Pons (tissue), 1 donor: ENCODE data around the gene PCDHGB3.
"Not testable (repeated sequence)": the region's sequence is repeated elsewhere in the genome, so short reads cannot be mapped to it uniquely, and the experiment has no call there.

Source experiments
- DNase-seq: peaks from one replicate; pipeline ENCODE4 v3.0.0-alpha.2; 2016; ENCODE audit warnings: low spot score

PCDHGB3 gene

DNA sequence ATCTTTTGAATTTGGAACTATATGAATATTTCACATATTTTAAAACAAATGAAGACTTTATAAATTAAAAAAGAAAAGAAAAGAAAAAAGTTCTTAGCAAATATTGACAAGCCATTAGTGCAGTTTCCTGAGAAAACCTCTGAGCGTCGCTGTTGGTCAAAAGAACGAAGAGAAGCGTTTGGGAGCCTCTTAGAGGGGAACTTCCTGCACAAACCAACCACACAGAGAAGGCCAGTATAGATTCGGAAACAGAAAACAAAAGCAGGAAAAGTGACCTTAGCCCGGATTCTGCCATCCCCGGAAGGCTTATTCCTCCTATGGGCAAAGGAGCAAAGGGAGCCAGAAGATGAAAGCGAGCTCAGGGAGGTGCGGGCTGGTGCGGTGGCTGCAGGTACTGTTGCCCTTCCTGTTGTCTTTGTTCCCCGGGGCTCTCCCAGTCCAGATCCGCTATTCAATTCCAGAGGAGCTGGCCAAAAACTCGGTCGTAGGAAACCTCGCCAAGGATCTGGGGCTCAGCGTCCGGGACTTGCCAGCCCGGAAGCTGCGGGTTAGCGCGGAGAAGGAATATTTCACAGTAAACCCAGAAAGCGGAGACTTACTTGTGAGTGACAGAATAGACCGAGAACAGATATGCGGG lies 10.1 kb upstream of the PCDHGB3 start, which contains the start of gene PCDHGB2:
Gene PCDHGB2 (plus strand): TSS at position 205 of the 637 bp plus-strand sequence. CDS start 142 bp downstream, at position 347.
- DNase-seq, result peak; percentile 30

DNA sequence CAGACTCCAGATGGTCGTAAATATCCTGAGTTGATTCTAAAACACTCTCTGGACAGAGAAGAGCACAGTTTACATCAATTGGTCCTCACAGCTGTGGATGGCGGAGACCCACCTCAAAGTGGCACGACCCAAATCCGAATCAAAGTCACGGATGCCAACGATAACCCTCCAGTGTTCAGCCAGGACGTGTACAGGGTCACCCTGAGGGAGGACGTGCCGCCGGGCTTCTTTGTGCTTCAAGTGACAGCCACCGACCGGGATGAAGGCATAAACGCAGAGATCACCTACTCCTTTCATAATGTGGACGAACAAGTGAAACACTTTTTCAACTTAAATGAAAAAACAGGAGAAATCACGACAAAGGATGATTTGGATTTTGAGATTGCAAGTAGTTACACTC lies 9.4 kb upstream of the PCDHGB3 start:
- DNase-seq, result no peak

DNA sequence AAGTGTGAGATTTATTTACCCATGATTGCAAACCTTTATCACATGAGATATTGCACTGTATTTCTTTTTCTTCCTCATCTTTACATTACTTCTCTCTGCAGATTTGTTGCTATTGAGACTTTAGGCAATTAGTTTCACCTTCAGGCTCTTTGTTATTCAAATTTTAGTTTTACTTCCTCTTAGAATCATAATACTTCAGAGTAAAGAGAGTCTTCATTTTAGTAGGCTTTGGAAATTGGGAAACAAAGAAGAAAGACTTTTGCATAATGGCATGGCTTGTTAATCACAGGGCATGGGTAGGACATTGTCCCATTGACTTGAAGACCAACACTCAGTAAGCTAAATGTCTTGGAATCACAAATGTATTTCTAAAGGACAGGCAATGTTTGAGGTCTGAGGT lies 7.3 kb upstream of the PCDHGB3 start:
- DNase-seq, result no peak

DNA sequence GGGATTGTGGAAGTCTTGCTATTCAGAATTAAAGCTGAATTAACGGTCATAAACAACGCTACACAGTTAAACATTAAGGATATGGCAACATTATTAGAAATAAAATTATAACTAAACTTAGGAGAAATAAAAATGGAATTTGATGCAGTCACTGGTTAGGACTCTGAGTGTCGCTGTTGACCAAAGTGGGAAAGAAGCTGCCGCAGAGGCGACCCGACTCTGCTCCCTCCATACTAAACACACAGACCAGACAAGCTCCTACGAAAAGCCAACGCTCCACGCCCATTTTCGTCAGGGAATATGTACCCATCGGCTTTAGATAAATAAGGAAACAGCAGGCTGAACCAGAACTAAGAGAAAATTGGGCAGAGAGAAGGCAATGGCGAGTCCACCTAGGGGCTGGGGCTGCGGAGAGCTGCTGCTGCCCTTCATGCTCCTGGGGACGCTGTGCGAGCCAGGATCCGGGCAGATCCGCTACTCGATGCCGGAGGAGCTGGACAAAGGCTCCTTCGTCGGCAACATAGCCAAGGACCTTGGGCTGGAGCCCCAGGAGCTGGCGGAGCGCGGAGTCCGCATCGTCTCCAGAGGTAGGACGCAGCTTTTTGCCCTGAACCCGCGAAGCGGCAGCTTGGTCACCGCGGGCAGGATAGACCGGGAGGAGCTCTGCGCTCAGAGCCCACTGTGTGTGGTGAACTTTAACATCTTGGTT lies 5.9 kb upstream of the PCDHGB3 start, which contains the start of gene PCDHGA5:
Gene PCDHGA5 (plus strand): TSS at position 211 of the 709 bp plus-strand sequence. CDS start 169 bp downstream, at position 380.
- DNase-seq, result no peak

DNA sequence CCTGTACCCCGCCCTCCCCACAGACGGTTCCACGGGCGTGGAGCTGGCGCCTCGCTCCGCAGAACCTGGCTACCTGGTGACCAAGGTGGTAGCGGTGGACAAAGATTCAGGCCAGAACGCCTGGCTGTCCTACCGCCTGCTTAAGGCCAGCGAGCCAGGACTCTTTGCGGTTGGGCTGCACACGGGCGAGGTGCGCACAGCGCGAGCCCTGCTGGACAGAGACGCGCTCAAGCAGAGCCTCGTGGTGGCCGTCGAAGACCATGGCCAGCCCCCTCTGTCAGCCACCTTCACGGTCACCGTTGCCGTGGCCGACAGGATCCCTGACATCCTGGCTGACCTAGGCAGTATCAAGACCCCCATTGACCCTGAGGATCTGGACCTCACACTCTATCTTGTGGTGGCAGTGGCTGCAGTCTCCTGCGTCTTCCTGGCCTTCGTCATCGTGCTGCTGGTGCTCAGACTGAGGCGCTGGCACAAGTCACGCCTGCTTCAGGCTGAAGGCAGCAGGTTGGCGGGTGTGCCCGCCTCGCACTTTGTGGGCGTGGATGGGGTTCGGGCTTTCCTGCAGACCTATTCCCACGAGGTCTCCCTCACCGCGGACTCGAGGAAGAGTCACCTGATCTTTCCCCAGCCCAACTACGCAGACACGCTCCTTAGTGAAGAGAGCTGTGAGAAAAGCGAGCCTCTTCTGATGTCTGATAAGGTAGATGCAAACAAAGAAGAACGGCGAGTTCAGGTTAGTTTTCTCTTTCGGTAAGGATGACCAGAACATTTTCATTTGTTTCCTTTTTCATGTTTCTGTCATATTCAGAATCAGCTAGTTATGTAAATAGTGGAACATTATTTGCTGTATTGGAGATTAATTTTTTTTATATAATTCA lies 3.8 kb upstream of the PCDHGB3 start:
- no peak for DNase-seq

DNA sequence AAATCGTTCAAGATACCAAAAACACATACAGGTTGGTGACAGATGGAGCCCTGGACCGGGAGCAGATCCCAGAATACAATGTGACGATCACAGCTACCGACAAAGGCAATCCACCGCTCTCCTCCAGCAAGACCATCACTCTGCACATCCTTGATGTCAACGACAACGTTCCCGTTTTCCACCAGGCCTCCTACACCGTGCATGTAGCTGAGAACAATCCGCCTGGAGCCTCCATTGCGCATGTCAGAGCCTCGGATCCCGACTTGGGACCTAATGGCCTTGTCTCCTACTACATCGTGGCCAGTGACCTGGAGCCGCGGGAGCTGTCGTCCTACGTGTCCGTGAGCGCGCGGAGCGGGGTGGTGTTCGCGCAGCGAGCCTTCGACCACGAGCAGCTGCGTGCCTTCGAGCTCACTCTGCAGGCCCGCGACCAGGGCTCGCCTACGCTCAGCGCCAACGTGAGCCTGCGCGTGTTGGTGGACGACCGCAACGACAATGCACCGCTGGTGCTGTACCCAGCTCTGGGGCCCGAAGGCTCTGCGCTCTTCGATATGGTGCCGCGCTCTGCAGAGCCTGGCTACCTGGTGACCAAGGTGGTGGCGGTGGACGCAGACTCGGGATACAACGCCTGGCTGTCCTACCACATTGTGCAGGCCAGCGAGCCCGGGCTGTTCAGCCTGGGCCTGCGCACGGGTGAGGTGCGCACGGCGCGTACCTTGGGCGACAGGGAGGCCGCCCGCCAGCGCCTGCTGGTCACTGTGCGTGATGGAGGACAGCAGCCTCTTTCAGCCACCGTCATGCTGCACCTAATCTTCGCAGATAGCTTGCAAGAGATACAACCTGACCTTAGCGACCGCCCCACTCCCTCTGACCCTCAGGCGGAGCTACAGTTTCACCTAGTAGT lies 1.8 kb downstream of the PCDHGB3 start:
- no peak for DNase-seq

DNA sequence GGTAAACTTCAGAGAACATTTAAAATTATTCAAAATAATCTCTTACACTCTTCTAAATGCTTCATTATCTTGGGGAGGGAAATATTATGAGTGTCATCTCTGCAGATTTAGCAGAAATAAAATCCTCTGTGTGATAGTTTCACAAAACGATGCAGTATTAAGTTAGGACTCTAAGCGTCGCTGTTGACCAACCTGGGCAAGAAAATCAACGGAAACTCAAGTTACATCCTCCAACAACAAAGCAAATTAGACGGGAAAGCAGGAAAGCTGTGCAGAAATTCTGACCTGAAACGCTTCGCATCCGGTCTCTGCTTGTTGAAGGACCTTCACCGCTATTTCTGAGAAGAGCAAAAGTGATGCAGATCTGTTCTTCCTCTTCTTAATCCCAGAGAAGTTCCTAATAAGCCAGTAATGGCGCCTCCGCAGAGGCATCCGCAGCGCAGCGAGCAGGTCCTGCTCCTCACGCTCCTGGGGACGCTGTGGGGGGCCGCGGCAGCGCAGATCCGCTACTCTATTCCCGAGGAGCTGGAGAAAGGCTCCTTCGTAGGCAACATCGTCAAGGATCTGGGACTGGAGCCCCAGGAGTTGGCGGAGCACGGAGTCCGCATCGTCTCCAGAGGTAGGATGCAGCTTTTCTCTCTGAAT lies 3.8 kb downstream of the PCDHGB3 start, which contains the start of gene PCDHGA6:
Gene PCDHGA6 (plus strand): TSS at position 219 of the 645 bp plus-strand sequence. CDS start 193 bp downstream, at position 412.
- DNase-seq, result no peak

DNA sequence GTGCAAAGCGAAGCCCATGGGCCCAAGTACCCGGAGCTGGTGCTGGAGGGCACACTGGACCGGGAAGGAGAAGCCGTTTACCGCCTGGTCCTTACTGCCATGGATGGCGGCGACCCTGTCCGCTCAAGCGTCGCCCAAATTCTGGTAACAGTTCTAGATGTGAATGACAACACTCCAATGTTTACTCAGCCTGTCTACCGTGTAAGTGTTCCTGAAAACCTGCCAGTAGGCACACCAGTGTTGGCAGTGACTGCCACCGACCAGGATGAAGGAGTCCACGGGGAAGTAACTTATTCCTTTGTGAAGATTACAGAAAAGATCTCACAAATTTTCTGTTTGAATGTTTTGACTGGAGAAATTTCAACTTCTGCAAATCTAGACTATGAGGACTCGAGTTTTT lies 4.6 kb downstream of the PCDHGB3 start:
- DNase-seq, result no peak

DNA sequence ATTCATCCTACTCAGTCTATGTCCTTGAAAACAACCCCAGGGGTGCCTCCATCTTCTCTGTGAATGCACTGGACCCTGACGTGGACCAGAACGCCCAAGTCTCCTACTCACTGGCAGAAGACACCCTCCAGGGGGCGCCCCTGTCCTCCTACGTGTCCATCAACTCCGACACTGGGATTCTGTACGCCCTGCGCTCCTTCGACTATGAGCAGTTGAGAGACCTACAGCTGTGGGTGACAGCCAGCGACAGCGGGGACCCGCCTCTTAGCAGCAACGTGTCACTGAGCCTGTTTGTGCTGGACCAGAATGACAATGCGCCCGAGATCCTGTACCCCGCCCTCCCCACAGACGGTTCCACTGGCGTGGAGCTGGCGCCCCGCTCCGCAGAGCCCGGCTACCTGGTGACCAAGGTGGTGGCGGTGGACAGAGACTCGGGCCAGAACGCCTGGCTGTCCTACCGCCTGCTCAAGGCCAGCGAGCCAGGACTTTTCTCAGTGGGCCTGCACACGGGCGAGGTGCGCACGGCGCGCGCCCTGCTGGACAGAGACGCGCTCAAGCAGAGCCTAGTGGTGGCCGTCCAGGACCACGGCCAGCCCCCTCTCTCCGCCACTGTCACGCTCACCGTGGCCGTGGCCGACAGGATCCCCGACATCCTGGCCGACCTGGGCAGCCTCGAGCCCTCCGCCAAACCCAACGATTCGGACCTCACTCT lies 5.6 kb downstream of the PCDHGB3 start:
- DNase-seq, result not testable (repeated sequence)

DNA sequence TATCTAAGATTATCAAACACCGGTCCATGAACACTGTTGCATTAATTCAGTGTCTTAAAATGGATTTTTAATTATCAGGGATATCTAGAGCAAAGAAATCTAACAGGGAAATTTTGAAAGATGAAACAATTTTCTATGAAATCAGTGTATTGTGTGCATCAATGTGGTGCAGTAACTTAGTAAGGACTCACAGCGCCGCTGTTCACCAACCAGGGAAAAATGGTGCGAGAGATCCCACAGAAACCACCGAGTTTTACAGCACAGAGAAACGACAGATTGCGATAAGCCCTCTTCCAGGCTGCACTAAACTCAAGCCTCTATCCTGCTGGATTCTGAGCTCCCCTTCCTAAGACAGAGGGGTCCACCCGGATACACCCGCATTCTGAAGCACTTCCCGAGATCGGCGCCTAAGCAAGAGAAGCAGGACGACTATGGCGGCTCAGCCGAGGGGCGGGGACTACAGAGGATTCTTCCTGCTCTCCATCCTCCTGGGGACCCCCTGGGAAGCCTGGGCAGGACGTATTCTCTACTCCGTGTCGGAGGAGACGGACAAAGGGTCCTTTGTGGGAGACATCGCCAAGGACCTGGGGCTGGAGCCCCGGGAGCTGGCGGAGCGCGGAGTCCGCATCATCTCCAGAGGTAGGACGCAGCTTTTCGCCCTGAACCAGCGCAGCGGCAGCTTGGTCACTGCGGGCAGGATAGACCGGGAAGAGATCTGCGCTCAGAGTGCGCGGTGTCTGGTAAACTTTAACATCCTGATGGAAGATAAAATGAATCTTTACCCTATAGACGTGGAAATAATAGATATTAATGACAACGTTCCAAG lies 12.6 kb downstream of the PCDHGB3 start, which contains the start of gene PCDHGA7:
Gene PCDHGA7 (plus strand): TSS at position 274 of the 826 bp plus-strand sequence. CDS start 158 bp downstream, at position 432.
- DNase-seq, result no peak

DNA sequence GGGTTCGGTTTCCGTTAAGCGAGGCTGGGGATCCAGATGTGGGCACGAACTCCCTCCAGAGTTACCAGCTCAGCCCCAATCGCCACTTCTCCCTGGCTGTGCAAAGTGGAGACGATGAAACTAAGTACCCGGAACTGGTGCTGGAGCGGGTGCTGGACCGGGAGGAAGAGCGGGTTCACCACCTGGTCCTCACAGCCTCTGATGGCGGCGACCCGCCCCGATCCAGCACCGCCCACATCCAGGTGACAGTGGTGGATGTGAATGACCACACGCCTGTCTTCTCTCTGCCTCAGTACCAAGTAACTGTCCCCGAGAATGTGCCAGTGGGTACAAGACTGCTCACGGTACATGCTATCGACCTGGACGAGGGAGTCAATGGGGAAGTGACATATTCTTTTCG lies 13.3 kb downstream of the PCDHGB3 start:
- no peak for DNase-seq

DNA sequence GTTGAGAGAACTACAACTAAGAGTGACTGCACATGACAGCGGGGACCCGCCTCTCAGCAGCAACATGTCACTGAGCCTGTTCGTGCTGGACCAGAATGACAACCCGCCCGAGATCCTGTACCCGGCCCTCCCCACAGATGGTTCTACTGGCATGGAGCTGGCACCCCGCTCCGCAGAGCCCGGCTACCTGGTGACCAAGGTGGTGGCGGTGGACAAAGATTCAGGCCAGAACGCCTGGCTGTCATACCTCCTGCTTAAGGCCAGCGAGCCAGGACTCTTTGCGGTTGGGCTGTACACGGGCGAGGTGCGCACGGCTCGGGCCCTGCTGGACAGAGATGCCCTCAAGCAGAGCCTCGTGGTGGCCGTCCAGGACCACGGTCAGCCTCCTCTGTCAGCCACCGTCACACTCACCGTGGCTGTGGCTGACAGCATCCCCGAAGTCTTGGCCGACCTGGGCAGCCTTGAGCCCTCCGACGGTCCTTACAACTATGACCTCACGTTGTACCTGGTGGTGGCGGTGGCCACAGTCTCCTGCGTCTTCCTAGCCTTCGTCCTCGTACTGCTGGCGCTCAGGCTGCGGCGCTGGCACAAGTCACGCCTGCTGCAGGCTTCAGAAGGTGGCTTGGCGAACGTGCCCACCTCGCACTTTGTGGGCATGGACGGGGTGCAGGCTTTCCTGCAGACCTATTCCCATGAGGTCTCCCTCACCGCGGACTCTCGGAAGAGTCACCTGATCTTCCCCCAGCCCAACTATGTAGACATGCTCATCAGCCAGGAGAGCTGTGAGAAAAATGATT lies 14.6 kb downstream of the PCDHGB3 start:
- DNase-seq, result no peak

DNA sequence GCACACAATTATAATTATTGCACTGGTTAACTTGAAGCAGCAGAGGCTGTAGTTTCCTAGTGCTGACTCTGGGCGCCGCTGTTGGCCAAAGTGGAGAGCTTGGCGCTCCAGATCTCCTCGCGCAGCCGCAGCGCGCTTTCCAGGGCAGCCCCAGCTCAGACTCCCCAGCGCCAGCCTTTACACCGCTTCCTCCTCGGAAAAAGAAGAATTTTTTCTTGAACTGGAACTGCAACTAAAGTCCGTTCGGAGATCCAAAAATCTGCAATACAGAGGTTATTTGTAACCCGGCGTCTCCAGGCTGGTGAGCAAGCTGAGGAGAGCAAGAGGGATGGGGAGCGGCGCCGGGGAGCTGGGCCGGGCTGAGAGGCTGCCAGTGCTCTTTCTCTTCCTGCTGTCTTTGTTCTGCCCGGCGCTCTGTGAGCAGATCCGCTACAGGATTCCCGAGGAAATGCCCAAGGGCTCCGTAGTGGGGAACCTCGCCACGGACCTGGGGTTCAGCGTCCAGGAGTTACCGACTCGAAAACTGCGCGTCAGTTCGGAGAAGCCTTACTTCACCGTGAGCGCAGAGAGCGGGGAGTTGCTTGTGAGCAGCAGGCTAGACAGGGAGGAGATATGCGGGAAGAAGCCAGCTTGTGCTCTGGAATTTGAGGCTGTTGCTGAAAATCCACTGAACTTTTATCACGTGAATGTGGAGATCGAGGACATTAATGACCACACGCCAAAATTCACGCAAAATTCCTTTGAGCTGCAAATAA lies 17.7 kb downstream of the PCDHGB3 start, which contains the start of gene PCDHGB4:
Gene PCDHGB4 (plus strand): TSS at position 142 of the 755 bp plus-strand sequence. CDS start 187 bp downstream, at position 329.
- DNase-seq, result not testable (repeated sequence)

DNA sequence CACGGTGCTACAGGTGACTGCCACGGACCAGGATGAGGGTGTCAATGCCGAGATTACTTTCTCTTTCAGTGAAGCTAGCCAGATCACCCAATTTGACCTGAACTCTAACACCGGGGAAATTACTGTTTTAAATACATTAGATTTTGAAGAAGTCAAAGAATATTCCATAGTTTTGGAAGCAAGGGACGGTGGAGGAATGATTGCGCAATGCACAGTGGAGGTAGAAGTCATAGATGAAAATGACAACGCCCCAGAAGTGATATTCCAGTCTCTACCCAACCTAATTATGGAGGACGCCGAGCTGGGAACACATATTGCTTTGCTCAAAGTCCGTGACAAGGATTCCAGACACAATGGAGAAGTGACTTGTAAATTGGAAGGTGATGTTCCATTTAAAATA lies 18.6 kb downstream of the PCDHGB3 start:
- DNase-seq, result no peak

DNA sequence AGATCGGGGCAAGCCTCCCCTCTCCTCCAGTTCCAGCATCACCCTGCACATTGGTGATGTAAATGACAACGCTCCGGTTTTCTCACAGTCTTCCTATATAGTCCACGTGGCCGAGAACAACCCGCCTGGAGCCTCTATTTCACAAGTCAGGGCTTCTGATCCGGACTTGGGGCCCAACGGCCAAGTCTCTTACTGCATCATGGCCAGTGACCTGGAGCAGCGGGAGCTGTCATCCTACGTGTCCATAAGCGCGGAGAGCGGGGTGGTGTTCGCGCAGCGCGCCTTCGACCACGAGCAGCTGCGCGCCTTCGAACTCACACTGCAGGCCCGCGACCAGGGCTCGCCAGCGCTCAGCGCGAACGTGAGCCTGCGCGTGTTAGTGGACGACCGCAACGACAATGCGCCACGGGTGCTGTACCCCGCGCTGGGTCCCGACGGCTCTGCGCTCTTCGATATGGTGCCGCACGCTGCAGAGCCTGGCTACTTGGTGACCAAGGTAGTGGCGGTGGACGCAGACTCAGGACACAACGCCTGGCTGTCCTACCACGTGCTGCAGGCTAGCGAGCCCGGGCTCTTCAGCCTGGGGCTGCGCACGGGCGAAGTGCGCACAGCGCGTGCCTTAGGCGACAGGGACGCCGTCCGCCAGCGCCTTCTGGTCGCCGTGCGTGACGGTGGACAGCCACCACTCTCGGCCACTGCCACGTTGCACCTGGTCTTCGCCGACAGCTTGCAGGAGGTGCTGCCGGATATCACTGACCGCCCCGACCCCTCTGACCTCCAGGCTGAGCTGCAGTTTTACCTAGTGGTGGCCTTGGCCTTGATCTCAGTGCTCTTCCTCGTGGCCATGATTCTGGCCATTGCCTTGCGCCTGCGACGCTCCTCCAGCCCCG lies 19.4 kb downstream of the PCDHGB3 start:
- DNase-seq, result no peak
